ENCODE measurements around the gene HES6. TPM values are rescaled to one million over a fixed set of nuclear protein-coding genes. Genes with fewer than 3 reads are reported as not detected.
A peak's percentile ranks its signal among the peaks of the same experiment; 100 is the strongest.

HES6 gene
- polyA plus RNA-seq, 1 experiment, result 1.7 TPM

GRCh38 chr2:238231809-238232208 is 8.0 kb downstream of the HES6 start:
- no peak for DNase-seq (ENCODE audit: low read depth)
- TF ChIP-seq, protein P1, sequence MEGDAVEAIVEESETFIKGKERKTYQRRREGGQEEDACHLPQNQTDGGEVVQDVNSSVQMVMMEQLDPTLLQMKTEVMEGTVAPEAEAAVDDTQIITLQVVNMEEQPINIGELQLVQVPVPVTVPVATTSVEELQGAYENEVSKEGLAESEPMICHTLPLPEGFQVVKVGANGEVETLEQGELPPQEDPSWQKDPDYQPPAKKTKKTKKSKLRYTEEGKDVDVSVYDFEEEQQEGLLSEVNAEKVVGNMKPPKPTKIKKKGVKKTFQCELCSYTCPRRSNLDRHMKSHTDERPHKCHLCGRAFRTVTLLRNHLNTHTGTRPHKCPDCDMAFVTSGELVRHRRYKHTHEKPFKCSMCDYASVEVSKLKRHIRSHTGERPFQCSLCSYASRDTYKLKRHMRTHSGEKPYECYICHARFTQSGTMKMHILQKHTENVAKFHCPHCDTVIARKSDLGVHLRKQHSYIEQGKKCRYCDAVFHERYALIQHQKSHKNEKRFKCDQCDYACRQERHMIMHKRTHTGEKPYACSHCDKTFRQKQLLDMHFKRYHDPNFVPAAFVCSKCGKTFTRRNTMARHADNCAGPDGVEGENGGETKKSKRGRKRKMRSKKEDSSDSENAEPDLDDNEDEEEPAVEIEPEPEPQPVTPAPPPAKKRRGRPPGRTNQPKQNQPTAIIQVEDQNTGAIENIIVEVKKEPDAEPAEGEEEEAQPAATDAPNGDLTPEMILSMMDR (IDR thresholded peaks at IDR 0.05; ENCODE audit: insufficient read depth, low read depth, low read length), result no peak
- H3K27me3 ChIP-seq (ENCODE audit: control insufficient read depth, insufficient read depth, low read length), result peaks cover 17% of the 10 kb centered on the region
- H3K4me3 ChIP-seq (ENCODE audit: low read depth, low read length), result no peak overlapping the region; the same call in 1 of the 2 replicates
- CTCF ChIA-PET, result interaction anchor here (0.7 to 1.4 kb wide), 2 partner anchors 15 to 24 kb away, joined by 3 to 5 read pairs; no protein-coding TSS in a partner anchor
- POLR2A ChIA-PET, result no interaction called here
- H3K36me3 ChIP-seq (ENCODE audit: control insufficient read depth, insufficient read depth, low read length), result no peaks in the 10 kb centered on the region

- ChIA-PET POLR2A (no interaction called here), CTCF (interaction anchor here (0.6 to 1.4 kb wide), 3 partner anchors 16 to 24 kb away, joined by 3 to 5 read pairs (median 3); no protein-coding TSS in a partner anchor)
- no peak for DNase-seq (ENCODE audit: low read depth)
- TF ChIP-seq, protein P1 (IDR thresholded peaks at IDR 0.05; ENCODE audit: insufficient read depth, low read depth, low read length), result no peak
- Histone ChIP-seq H3K4me3 (ENCODE audit: low read depth, low read length) (peak overlapping the region; percentile 42), H3K27me3 (ENCODE audit: control insufficient read depth, insufficient read depth, low read length) (peaks cover 16% of the 10 kb centered on the region), H3K36me3 (ENCODE audit: control insufficient read depth, insufficient read depth, low read length) (no peaks in the 10 kb centered on the region)
These were observed 8.5 kb downstream of the HES6 start for GRCh38 chr2:238231251-238231793.

GRCh38 chr2:238230699-238231098 is 9.1 kb downstream of the HES6 start:
- ChIA-PET CTCF (interaction anchor here (0.6 to 1.4 kb wide), 2 partner anchors 17 to 25 kb away, joined by 3 to 5 read pairs; no protein-coding TSS in a partner anchor), POLR2A (no interaction called here)
- peaks cover 13% of the 10 kb centered on the region for H3K27me3 ChIP-seq (ENCODE audit: control insufficient read depth, insufficient read depth, low read length)
- TF ChIP-seq, protein P1 (IDR thresholded peaks at IDR 0.05; ENCODE audit: insufficient read depth, low read depth, low read length), result no peak
- no peak overlapping the region for H3K4me3 ChIP-seq (ENCODE audit: low read depth, low read length)
- no peak for DNase-seq (ENCODE audit: low read depth)
- H3K36me3 ChIP-seq (ENCODE audit: control insufficient read depth, insufficient read depth, low read length), result no peaks in the 10 kb centered on the region

DNA sequence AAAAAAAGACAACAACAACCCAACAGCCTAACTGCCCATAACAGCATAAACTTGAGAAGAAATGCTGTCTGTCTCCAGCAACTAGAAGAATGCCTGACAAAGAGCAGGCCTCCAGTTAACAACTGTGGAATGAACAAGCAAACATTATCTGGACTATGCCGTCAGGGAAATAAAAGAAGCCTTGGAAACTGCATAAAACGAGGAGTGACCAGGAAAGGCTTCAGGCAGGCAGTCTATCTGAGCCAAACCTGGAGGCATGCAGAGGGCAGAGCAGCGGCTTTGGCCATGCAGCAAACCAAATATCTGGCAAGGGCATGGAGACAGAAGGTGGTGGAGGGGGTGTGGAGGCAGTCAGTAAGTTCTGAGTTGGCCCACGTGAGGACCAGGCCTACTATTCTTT is 11.1 kb downstream of the HES6 start:
- Histone ChIP-seq H3K4me3 (ENCODE audit: low read depth, low read length) (no peak overlapping the region), H3K36me3 (ENCODE audit: control insufficient read depth, insufficient read depth, low read length) (no peaks in the 10 kb centered on the region), H3K27me3 (ENCODE audit: control insufficient read depth, insufficient read depth, low read length) (peaks cover 13% of the 10 kb centered on the region)
- no peak for DNase-seq (ENCODE audit: low read depth)
- TF ChIP-seq, protein P1 (IDR thresholded peaks at IDR 0.05; ENCODE audit: insufficient read depth, low read depth, low read length), result no peak
- ChIA-PET POLR2A (no interaction called here), CTCF (interaction anchor here (1.1 kb wide), 1 partner anchor 35 kb away, joined by 3 read pairs; no protein-coding TSS in a partner anchor)

DNA sequence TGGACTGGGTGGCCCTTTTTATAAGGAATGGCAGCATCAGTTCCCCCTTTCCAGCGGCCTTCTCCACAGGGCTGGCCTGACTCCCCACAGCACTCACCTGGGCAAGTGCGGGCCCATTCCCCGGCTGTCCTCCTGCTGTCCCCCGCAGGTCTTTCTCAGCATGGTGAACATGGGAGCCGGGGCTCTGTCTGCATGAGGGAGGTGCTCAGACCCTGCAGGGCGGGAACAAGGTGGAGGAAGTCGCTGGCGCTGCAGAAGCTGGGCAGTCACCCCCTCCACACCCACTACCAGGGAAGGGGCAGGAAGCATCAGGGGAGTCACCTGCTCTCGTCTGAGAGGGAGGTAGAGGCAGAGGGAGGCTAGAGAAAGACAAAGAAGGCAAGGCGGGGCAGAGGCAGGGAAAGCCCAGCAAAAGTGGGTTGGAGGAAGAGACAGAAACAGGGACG is 12.2 kb downstream of the HES6 start:
- H3K27me3 ChIP-seq (ENCODE audit: control insufficient read depth, insufficient read depth, low read length), result peaks cover 13% of the 10 kb centered on the region
- TF ChIP-seq, protein P1 (IDR thresholded peaks at IDR 0.05; ENCODE audit: insufficient read depth, low read depth, low read length), result no peak
- POLR2A ChIA-PET, result no interaction called here

More for the DNA sequence above, 12.2 kb downstream of the HES6 start:
- Histone ChIP-seq H3K4me3 (ENCODE audit: low read depth, low read length) (no peak overlapping the region), H3K36me3 (ENCODE audit: control insufficient read depth, insufficient read depth, low read length) (no peaks in the 10 kb centered on the region)
- CTCF ChIA-PET, result no interaction called here
- DNase-seq (ENCODE audit: low read depth), result no peak

All from BJ (cell line).